ENCODE results near the gene FAM131B.
"Not testable (repeated sequence)": the region's sequence is repeated elsewhere in the genome, so short reads cannot be mapped to it uniquely, and the experiment has no call there.

The FAM131B gene

GRCh38 chr7:143395187-143396149 lies 33.0 kb upstream of the FAM131B start:
- DNase-seq (ENCODE audit: low read depth) = no peak

- no peak for DNase-seq (ENCODE audit: low read depth)
Measured at GRCh38 chr7:143394777-143395176, 32.3 kb upstream of the FAM131B start.

GRCh38 chr7:143394068-143394467 lies 31.6 kb upstream of the FAM131B start:
- no peak for DNase-seq (ENCODE audit: low read depth)

GRCh38 chr7:143393267-143394041 lies 30.9 kb upstream of the FAM131B start:
- no peak for DNase-seq (ENCODE audit: low read depth)

GRCh38 chr7:143392875-143393266 lies 30.4 kb upstream of the FAM131B start:
- DNase-seq (ENCODE audit: low read depth) = no peak

GRCh38 chr7:143392427-143392826 lies 29.9 kb upstream of the FAM131B start:
- DNase-seq (ENCODE audit: low read depth) = not testable (repeated sequence)

GRCh38 chr7:143391462-143392404 lies 29.2 kb upstream of the FAM131B start:
- DNase-seq (ENCODE audit: low read depth) = no peak

- DNase-seq (ENCODE audit: low read depth) = no peak
Measured at GRCh38 chr7:143390773-143391317, 28.3 kb upstream of the FAM131B start.

GRCh38 chr7:143390104-143390772 lies 27.7 kb upstream of the FAM131B start:
- no peak for DNase-seq (ENCODE audit: low read depth)

- DNase-seq (ENCODE audit: low read depth) = no peak
Measured at GRCh38 chr7:143389316-143390103, 27.0 kb upstream of the FAM131B start.

- no peak for DNase-seq (ENCODE audit: low read depth)
Measured at GRCh38 chr7:143388491-143389101, 26.1 kb upstream of the FAM131B start.

- DNase-seq (ENCODE audit: low read depth) = no peak
Measured at GRCh38 chr7:143388051-143388450, 25.5 kb upstream of the FAM131B start.

- no peak for DNase-seq (ENCODE audit: low read depth)
Measured at GRCh38 chr7:143387156-143387975, 24.9 kb upstream of the FAM131B start.

GRCh38 chr7:143385891-143386781 lies 23.6 kb upstream of the FAM131B start:
- DNase-seq (ENCODE audit: low read depth) = no peak

GRCh38 chr7:143384661-143385631 lies 22.4 kb upstream of the FAM131B start:
- no peak for DNase-seq (ENCODE audit: low read depth)

GRCh38 chr7:143384148-143384547 lies 21.6 kb upstream of the FAM131B start:
- DNase-seq (ENCODE audit: low read depth) = no peak

GRCh38 chr7:143383642-143383957 lies 21.1 kb upstream of the FAM131B start:
- no peak for DNase-seq (ENCODE audit: low read depth)
